ENCODE measurements around the gene LMNTD2.
"Not testable (repeated sequence)": the region's sequence is repeated elsewhere in the genome, so short reads cannot be mapped to it uniquely, and the experiment has no call there.

Gene LMNTD2

GRCh38 chr11:516918-517685 lies 43.4 kb downstream of the LMNTD2 start:
- FAIRE-seq; DNase-seq (ENCODE audit: insufficient read length, low spot score): not testable (repeated sequence)

GRCh38 chr11:516400-516799 lies 44.1 kb downstream of the LMNTD2 start:
- DNase-seq (ENCODE audit: insufficient read length, low spot score) (no peak), FAIRE-seq (no peak)

DNA sequence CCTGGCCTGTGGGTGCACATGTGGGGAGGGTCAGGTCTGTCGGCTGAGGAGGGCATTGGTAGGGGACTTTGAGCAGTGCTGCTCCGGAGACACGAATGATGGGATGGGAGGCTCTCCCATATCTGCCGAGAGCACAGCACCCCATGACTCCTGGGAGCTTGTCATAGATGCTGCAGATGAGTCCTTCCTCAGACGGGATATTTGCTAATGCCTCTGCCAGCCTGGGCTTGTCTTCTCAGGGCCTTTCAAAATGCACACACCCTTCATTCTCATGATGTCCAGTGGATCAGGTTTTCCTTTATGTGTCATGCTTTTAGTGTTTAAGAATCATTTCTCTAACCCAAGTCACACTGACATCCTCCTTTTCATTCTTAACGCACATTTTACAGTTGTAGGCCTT lies 45.4 kb downstream of the LMNTD2 start:
- no peak for DNase-seq (ENCODE audit: insufficient read length, low spot score)
- no peak for FAIRE-seq

GRCh38 chr11:514606-515005 lies 45.9 kb downstream of the LMNTD2 start:
- FAIRE-seq (no peak), DNase-seq (ENCODE audit: insufficient read length, low spot score) (no peak)

DNA sequence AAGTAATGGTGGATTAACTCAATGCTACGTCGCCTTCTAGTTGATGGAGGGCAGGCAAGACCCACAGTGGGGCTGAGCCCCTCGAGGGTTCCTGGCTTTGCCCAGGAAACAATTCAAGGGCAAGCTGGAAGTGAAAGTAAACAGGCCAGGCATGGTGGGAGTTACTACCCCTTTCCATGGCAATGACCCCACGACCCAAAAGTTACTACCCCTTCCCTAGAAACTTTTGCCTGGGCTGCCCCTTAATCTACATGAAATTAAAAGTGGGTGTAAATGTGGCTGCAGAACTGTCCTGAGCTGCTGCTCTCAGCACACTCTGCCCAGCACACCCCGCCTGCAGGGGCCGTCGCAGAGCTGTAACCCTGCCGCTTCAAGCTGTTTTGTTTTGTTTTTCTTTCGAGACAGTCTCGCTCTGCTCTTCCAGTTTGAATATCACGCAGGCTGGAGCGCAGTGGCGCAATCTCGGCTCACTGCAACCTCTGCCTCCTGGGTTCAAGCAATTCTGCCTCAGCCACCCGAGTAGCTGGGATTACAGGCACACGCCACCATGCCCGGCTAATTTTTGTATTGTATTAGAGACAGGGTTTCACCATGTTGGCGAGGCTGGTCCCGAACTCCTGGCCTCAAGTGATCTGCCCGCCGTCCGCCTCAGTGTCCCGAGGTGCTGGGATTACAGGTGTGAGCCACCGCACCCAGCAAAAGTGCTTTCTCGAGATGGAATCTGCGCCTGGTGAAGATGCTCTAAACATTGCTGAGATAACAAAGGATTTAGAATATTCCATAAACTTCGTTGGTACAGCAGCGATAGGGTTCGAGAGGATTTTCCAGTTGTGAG lies 47.6 kb downstream of the LMNTD2 start:
- FAIRE-seq: no peak
- no peak for DNase-seq (ENCODE audit: insufficient read length, low spot score)

DNA sequence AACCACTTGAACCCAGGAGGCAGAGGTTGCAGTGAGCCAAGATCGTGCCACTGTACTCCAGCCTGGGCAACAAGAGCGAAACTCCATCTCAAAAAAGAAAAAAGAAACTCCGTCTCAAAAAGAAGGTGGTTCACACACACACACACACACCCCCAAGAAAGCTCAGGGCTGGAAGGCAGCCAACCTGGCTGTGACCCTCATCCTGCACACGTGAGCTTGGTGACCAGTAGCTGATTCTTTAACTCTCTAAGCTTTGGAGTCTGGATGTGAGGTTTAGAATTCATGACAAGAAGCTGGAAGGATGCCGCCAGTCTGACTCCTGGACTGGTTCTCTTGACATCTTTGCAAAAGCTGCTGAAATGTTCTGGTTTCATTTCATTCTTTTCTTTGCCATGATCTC lies 51.6 kb downstream of the LMNTD2 start:
- DNase-seq (ENCODE audit: insufficient read length, low spot score) (no peak), FAIRE-seq (no peak)

GRCh38 chr11:507727-508515 lies 52.6 kb downstream of the LMNTD2 start:
- DNase-seq (ENCODE audit: insufficient read length, low spot score) (no peak), FAIRE-seq (no peak)

DNA sequence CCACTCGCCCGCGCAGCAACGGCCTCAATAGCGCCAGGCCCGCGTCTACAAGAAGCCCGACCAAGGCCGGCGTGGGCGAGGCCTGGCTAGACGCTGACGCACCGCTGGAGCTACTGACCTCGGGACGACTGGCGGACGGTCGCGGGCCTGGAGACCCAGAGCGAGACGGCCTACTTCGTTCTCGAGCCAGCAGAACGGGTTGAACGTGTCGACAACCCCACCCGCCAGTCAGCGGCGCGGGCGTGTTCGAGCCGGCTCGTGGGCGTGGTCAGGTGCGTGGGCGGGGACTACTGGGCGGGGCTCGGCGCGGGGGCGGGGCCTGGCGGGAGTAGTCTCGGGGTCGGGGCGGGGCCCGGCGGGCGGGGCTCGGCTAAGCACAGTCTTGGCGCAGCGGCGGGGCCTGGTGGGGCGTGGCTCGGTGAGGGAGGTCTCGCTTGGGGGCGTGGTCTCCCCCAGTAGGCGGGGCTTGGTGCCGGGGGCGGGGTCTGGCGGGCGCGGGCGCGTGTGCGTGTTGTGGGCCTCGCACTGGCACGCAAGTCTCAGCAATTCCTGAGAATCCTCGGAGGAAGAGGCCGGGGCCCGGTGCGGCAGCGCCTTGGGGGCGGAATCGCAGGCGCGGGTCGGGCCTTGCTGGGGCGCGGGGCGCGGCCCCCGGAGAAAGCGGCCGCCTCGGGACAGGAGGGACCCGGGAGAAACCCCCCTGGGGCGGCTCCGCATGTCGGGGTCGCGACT lies 53.4 kb downstream of the LMNTD2 start, which contains the start of gene RNH1:
Gene RNH1, minus strand, starts transcription at position 248 of the 732 bp plus-strand sequence. CDS start 5,080 bp downstream, outside the sequence.
- DNase-seq (ENCODE audit: insufficient read length, low spot score): peak; percentile 91
- FAIRE-seq: no peak

- FAIRE-seq: peak; percentile 99
- DNase-seq (ENCODE audit: insufficient read length, low spot score): peak; percentile 99
These were observed 54.1 kb downstream of the LMNTD2 start for GRCh38 chr11:506238-506994.

- FAIRE-seq: no peak
- DNase-seq (ENCODE audit: insufficient read length, low spot score): no peak
These were observed 55.6 kb downstream of the LMNTD2 start for GRCh38 chr11:504994-505344.

All from HTR-8/SVneo (cell line).